HG03558 (cell line): ENCODE results near the gene HBG1.
"Not testable (repeated sequence)": the region's sequence is repeated elsewhere in the genome, so short reads cannot be mapped to it uniquely, and the experiment has no call there.

Experiments
- ATAC-seq: cut with Tn5 transposase; IDR thresholded peaks from one replicate; pipeline ENCODE4 v1.9.1; 2021; ENCODE audit warnings: moderate number of reproducible peaks; ENCODE audit not compliant: unreplicated experiment; ENCODE audit errors: extremely low read depth

HBG1 gene

DNA sequence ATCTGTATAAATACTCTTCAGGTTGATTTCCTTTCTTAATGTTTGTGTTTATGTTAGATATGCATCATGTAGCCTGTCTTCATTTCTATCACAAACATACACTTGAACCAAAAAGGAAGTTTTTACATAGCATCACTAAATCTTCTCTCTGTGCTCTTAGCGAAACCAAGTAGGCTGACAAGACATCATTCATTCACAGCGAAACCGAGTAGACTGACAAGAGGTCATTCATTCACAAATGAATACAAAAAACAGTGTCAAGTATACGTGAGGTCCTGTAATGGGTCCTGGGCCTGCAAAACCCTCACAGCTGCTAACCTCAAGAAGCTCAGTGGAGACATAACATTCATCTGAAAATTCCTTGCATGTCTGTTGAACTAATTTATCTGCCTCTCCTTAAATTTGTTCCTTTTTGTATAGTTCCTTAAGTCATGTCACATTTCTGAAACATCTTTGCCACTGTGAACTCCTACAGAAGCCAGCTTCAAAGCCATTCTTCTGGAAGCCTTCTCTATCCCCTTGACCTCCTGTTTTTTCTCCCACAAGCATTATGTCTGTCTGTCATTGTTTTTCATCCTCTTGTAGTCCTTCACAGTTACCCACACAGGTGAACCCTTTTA is 29.9 kb upstream of the HBG1 start:
- ATAC-seq: no peak

DNA sequence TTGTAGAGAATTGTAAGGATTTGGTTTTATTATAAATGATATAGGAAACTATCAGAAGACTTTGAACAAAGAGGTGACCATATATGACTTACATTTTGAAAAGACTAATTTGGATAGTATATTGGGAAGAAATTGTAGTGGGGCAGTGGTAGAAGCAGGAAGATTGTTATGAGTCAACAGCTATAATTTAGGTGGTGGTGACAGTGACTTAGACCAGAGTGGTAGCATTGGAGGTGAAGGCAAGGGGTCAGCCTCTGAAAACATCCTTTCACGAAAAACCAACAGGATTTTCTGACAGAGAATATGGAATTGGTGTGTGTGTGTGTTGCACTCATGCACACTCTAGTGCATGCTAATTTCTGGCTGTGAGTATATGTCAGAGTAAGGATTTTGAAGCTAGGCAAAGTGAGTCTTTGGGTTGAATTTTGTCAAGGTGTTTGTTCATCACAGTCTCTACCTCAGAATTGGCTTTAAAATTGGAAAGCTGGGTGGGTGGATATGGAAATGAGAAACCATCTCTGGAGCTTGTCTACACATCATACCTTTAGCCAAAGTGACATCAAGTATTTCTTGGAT is 28.2 kb upstream of the HBG1 start:
- ATAC-seq: no peak

DNA sequence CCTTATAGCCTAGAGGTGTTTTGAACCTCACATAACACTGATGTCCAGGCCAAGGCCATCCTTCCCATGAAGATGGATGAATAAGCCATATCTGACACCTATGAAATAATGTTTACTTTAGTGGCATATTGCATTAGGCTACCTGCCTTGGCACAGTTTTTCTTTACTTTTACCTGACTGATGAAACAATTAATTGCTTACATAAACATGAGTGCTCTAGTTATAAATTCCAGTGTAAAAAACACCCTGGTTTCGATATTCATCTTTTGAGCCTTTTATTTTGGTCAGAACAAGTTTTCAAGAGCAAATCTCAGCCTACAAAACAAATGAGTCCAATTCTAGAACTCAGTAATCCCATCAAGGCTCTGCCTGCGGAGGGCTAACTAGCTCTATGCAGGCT is 27.0 kb upstream of the HBG1 start:
- no peak for ATAC-seq

DNA sequence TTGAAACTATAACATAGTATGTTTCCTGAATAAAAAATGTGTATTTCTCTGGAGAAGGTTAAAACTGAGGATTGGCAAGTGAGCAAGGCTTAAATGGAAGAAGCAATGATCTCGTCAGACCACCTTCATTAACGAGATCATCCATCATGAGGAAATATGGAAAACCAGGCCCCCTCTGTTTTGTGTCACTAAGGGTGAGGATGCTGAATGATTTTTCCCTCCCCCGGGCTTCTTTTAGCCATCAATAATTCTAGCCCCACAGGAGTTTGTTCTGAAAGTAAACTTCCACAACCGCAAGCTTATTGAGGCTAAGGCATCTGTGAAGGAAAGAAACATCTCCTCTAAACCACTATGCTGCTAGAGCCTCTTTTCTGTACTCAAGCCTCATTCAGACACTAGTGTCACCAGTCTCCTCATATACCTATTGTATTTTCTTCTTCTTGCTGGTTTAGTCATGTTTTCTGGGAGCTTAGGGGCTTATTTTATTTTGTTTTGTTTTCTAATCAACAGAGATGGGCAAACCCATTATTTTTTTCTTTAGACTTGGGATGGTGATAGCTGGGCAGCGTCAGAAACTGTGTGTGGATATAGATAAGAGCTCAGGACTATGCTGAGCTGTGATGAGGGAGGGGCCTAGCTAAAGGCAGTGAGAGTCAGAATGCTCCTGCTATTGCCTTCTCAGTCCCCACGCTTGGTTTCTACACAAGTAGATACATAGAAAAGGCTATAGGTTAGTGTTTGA is 25.9 kb upstream of the HBG1 start:
- no peak for ATAC-seq

DNA sequence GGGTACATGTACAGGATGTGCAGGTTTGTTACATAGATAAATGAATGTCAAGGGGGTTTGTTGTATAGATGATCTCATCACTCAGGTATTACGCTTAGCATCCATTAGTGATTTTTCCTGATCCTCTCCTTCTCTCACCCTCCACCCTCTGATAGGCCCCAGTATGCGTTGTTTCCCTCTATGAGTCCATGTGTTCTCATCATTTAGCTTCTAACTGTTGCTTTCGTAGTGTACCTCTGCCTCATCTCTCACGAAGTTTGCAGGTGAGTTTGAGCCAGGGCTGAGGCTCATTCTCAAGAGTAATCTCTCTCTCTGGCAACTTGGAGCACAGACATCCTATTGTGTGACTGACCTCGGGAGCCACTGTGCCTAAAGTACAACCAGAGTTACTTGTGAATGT is 24.7 kb upstream of the HBG1 start:
- ATAC-seq: no peak

DNA sequence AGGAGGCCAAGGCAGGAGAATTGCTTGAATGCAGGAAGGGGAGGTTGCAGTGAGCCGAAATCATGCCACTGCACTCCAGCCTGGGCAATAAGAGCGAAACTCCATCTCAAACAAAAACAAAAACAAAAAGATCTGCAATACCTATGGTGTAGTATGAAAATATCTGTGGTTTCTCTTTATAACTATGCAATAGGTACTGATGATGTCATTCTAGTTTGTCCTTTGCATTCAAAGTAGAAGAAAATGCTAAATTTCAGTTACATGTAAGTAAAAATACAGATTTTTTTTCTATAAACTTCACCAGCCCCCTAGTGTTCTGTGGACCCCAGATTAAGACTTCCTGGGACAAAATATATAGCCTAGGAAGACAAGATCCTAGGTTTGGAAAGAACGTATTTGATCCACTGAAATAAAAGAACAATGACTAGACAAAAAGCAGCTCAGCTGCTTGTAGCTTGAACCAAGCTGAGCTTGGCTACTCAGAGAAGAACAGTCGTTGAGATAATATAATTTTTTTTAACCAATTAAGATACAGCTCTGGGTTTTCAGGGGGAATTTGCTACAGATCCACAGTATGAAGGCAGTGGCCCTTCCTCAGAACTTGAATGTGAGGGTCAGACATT is 22.8 kb upstream of the HBG1 start:
- ATAC-seq: no peak

DNA sequence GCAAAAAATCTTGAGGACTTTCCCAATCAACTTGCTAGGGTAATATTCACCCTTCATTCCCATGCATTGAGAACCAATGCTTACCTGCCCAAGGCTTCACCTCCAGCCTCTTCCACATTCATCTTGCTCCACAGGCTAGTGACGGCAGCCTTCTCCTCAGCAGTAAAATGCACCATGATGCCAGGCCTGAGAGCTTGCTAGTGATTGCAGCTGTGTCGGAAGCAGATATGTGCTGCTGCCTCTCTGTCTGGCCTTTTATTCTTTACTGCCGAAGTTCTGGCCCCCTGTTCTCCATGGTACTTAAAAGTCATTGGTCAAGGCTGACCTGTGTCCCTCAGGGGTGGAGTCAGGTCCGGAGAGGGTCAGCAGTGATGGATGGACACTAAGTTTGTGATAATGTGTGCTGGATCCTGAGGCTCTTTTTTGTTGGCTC is 20.1 kb upstream of the HBG1 start, which contains the start of gene HBE1:
Gene HBE1, minus strand, starts transcription at position 231 of the 433 bp plus-strand sequence. Its CDS starts 55 bp downstream, at position 176.
- ATAC-seq: no peak

DNA sequence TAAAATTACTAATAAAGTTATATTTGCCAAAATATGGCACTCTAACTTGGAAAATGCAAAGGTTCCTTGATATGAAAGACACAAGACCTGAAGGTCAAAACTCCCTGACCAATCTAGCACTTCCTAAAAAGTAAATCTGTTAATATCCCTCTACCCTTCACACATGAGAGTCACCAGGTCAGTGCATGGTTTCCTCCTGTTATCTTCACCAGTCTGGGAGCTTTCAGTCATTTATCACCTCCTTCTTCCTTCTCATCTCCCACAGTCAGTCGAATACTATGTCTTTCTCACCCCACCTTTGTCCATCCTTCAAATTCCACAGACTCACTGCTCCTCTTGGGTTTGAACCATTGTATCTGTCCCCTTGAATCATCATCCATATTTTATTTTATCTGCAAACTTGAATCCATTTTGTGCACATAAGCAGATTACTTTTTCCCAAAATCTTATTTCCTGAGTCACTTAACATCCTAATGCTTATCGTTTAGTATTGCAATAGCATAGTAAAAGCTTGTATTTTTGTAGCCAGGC is 17.4 kb upstream of the HBG1 start:
- no peak for ATAC-seq

DNA sequence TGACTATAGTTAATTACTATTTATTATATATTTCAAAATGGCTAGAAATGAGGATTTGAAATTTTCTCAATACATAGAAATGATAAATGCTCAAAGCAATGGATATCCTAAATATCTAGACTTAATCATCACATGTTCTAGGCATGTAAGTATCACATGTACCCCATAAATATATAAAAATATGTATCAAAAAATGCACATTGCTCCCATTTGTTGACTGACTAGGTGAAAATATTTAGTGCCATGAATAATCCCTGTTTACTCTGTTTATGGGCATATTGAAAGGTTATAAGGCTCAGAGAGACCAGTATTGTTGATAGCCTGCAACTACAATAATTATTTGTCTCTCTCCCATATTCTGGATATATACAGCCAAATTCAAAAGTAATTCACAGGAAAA is 17.0 kb upstream of the HBG1 start:
- ATAC-seq: no peak

DNA sequence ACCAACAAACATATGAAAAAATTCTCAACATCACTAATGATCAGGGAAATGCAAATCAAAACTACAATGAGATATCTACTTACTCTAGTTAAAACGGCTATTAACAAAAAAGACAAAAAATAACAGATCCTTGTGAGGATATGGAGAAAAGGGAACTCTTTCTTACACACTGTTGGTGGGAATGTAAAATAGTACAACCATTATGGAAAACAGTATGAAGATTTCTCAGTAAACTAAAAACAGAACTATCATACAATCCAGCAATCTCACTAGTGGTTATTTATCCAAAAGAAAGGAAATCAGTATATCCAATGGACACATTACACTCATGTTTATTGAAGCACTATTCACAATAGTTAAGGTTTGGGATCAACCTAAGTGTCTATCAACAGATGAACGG is 16.2 kb upstream of the HBG1 start:
- no peak for ATAC-seq

DNA sequence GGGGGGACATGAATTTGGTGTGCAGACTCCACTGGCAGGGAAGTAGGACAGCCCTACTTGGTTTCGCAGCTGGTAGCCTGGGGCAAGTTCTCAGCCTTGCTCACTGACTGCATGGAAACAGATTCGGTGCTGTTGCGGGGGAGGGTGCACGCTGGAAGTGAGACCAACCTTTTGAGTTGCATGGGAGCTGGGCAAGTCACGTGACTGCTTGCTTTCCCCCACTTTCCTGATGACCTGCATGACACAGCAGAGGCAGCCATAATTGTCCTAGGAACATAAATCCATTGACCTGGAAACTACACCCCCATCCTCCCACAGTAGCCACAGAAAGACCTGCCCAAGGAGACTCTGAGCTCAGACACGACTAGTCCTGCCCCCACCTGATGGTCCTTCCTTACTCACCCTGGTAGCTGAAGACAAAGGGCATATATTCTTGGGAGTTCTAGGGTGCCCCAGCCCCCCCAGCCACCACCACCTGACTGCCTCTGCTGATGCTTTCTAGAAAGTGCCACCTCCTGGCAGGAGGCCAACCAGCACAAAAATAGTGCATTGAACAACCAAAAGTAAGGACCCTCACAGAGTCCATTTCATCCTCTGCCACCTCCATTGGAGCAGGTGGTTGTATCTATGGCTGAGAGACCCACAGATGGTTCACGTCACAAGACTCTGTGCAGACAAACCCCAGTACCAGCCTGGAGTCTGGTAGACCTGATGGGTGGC is 9.0 kb upstream of the HBG1 start:
- ATAC-seq: no peak

DNA sequence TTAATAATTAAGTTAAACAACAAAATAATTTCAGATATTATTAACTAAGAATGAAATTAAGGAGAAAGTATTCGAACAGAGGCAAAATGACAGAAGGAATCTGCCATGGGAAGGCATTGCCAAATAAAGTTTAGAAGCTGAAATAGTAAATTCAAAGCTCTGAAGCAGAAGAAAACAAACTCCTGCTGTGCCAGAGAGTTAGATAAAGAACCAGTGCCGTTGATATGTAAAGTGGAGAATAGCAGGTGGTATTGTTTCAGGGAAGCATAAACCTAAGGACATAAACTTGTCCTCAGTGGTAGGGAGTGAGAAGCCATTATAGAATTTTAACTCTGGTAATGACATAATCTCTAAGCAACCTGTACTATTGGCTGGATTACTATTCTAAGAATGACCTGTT is 7.6 kb upstream of the HBG1 start:
- no peak for ATAC-seq

DNA sequence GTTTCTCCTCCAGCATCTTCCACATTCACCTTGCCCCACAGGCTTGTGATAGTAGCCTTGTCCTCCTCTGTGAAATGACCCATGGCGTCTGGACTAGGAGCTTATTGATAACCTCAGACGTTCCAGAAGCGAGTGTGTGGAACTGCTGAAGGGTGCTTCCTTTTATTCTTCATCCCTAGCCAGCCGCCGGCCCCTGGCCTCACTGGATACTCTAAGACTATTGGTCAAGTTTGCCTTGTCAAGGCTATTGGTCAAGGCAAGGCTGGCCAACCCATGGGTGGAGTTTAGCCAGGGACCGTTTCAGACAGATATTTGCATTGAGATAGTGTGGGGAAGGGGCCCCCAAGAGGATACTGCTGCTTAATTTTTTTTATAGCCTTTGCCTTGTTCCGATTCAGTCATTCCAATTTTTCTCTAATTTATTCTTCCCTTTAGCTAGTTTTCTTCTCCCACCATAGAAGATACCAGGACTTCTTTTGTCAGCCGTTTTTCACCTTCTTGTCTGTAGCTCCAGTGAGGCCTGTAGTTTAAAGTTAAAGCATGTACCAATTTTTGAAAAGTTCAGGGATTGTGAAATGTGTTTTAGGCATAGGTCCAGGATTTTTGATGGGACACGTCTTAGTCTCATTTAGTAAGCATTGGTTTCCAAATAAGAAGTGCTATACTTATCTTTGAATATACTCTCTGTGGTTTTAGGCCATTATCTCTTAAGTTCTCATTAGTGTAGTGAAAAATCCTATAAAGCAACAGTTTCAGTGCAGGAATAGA is 5.2 kb upstream of the HBG1 start, which contains the start of gene HBG2:
Gene HBG2, minus strand, starts transcription at position 136 of the 768 bp plus-strand sequence. Its CDS starts 53 bp downstream, at position 83.
- ATAC-seq: not testable (repeated sequence)

DNA sequence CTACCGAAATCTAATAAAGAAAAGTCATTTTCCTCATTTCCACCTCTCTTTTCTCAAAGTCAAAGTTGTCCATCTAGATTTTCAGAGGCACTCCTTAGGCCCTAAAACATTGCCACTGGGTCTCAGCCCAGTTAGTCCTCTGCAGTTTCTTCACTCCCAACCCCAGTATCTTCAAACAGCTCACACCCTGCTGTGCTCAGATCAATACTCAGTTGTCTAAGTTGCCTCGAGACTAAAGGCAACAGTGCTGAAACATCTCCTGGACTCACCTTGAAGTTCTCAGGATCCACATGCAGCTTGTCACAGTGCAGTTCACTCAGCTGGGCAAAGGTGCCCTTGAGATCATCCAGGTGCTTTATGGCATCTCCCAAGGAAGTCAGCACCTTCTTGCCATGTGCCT is 4.4 kb upstream of the HBG1 start:
- ATAC-seq: not testable (repeated sequence)

DNA sequence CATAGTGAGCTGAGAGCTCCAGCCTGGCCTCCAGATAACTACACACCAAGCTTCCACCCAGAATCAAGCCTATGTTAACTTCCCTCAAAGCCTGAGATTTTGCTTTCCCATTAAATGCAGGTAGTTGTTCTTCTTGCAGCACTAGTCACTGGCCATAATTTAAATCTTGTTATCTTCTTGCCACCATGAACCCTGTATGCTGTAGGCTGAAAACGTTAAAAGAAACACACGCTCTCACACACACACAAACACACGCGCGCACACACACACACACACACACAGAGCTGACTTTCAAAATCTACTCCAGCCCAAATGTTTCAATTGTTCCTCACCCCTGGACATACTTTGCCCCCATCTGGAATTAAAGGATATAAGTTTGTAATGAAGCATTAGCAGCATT is 3.8 kb upstream of the HBG1 start:
- ATAC-seq: not testable (repeated sequence)

DNA sequence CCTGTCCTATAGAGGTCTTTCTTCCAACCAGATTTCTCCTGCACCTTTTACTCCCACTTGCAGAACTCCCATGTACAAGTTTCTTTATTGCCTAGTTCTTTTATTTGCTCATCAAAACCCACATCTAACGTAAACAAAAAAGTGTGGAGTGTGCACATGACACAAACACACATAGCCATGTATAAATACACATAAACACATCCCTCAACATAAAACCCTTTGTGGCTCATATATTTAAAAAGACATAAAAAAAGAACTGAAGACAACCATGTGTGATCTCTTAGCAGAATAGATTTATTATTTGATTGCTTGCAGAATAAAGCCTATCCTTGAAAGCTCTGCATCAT is 3.2 kb upstream of the HBG1 start:
- no peak for ATAC-seq

DNA sequence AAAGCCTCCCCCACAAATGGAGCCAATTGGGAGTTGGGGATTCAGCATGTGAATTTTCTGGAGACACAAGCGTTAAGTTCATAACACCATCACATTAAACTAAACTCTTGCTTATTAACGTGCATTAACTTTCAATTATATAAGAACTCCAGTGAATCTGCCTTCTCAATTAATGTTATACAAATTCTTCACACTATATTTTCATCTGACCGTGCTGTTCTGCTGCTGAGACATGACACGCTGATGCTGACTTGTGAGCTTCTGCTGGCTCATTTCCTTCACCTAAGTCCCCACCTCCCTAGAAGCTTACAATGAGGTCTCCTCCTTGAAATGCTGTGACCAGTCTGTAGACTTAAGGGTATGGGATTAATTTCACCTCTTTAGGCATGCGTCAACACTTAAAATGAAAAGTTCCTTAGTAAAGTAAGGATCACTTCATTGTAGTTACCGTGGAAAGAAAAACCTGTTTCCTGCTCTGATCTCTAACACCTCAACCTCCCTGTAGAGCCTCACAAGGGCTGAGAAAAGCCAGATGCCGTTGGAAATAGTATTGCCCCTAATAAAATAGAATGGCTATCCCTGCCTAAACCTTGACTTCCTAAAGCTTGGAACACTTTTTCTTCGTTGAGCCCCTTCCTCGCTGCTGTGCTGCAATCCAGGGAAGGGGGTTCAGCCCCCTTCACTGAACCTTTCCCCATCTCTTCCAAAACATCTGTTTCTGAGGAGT is 2.7 kb upstream of the HBG1 start:
- no peak for ATAC-seq

DNA sequence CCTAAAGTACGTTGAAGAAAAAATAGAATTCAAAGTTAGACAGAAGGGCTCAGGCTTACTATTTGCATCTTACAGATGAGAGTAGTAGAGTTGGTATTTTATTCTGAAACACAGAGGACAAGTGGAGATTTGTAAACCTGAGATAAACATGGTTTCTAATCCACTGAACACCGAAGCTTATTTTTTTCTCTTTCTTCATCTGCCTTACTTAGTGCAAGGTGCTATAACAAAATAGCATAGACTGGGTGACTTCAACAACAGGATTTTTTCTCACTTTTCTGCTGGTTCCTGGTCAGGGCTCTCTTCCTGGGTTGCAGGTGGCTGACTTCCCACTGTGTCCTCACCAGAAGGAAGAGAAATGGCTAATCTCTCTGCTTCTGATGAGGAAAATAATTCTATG is 2.1 kb upstream of the HBG1 start:
- no peak for ATAC-seq
